Measurements from ENCODE around the gene PCGF5.
"Not testable (repeated sequence)": the region's sequence is repeated elsewhere in the genome, so short reads cannot be mapped to it uniquely, and the experiment has no call there.

Gene PCGF5

DNA sequence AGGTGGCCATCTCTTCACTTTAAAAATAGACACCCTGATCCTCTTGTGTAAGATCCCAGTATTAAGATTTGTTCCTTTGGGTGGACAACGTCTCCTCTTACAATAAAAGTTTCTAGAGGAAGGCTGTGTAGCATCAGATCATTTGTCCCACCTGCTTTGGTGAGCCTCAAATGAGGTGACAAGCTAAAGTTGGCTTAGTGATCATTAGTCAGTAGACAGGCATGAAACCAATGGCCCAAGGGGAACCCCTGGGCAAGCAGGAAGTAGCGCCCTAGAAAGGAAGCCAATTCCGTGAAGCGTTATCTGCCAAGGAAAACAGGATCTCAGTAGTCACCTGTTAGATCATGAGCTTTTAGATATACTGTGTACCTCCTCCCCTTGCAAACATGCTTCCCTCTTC lies 66.8 kb downstream of the PCGF5 start:
- no peaks in the 10 kb centered on the region for H3K27me3 Mint-ChIP-seq
- no peaks in the 10 kb centered on the region for H3K9me3 Mint-ChIP-seq
- no peaks in the 10 kb centered on the region for H3K4me1 Mint-ChIP-seq
- H3K27ac Mint-ChIP-seq: no peak overlapping the region
- no peak for DNase-seq
- no peak for ATAC-seq
- no peak overlapping the region for H3K4me3 Mint-ChIP-seq
- no peaks in the 10 kb centered on the region for H3K36me3 Mint-ChIP-seq (ENCODE audit: low read depth)

DNA sequence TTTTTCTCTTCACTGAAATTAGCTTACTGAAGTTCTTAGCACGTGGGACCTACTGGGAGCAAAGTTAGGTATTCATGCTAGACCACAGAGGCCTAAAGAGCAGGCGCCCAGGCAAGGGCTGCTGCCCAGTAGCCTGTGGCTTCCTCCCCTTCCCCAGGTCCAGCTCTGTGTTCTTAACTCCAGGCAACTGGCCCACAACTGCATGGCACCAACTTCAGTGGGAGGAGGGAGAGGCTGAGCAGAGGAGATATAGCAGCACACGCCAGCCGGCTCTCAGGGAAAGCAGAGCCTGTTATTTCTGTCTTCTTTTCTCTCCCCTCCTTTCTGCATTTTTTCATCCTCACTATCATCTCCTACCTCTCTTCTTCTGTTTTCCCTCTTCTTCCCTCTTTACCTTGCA lies 67.4 kb downstream of the PCGF5 start:
- Mint-ChIP-seq H3K27ac (no peak overlapping the region), H3K4me1 (no peaks in the 10 kb centered on the region), H3K27me3 (no peaks in the 10 kb centered on the region), H3K36me3 (ENCODE audit: low read depth) (no peaks in the 10 kb centered on the region), H3K9me3 (no peaks in the 10 kb centered on the region), H3K4me3 (no peak overlapping the region)
- peak; percentile 25 for ATAC-seq
- no peak for DNase-seq

DNA sequence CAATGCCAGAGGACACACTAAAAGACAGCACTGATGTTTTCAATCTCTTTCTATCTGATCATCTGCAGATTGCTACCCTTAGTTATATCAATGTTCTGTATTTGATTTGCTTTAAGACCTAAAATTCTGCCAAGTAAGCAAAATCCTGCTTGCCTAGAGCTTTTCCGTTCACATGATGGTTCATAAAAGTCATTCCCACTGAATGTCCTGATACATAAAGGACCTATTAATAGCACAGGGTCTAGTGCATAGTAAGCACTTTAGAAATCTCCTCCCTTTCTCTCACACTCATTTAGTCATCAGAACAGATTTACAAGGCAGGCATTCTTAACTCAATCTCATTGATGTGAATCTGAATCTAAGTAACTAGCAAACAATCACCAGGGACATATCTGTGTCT lies 68.8 kb downstream of the PCGF5 start:
- Mint-ChIP-seq H3K4me3 (no peak overlapping the region), H3K27ac (no peak overlapping the region), H3K9me3 (no peaks in the 10 kb centered on the region), H3K36me3 (ENCODE audit: low read depth) (no peaks in the 10 kb centered on the region), H3K4me1 (no peaks in the 10 kb centered on the region), H3K27me3 (no peaks in the 10 kb centered on the region)
- no peak for DNase-seq
- ATAC-seq: no peak

DNA sequence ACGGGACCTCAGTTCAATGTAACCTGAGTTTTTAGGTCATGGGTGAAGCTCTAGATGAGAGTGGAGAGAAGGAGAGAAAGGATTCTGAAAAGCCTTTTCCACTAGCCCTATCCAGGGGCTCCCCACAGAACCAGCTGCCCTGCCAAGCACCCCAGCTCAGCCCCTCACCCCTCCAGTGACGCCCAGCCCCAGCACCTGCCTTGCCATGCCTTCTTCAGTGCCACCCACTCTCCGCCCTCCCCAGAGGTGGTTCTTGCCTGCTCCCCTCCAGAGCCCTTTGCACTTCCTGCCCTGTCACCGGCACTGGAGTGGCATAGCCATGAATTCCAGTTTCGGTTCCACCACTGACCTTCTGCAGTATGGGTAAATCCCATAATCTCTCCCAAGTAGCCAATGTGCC lies 70.1 kb downstream of the PCGF5 start:
- Mint-ChIP-seq H3K36me3 (ENCODE audit: low read depth) (no peaks in the 10 kb centered on the region), H3K27me3 (no peaks in the 10 kb centered on the region), H3K27ac (no peak overlapping the region), H3K9me3 (no peaks in the 10 kb centered on the region), H3K4me3 (no peak overlapping the region), H3K4me1 (no peaks in the 10 kb centered on the region)
- DNase-seq: no peak
- no peak for ATAC-seq

DNA sequence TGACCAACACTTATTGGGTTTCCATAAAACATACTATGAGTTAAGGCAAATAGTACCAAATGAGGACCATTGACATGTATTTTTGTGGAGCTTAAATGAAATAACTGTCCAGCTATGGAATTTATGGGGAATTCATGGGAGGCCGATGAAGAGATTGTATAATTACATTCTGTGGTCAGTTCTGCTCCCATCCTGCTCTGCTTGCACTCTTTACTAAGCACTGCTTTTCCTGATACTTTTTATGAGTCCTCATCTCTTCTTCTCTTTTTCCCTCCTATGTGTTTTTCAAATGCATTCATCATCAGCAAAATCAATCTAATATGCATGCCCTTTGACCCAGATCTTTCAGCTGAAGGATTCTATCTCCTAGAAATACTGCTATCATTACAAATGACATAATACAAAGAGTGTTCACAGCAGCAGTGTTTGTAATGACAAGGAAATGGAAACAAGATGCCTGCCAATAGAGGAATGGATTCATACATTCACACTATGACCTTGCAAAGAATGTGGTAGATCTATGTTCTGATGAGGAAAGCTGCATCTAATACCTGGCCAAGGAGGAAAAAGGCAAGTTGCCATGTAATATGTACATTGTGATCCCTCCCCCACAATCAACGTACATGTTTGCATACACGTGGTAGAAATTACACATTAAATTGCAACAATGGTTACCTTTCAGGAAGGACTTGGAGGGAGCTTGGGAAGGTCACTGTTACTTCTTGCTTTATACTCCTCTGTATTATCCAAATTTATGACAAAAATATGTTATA lies 73.9 kb downstream of the PCGF5 start:
- no peaks in the 10 kb centered on the region for H3K9me3 Mint-ChIP-seq
- ATAC-seq (no peak), DNase-seq (no peak)
- no peak overlapping the region for H3K27ac Mint-ChIP-seq
- peaks cover 4% of the 10 kb centered on the region for H3K27me3 Mint-ChIP-seq
- H3K4me3 Mint-ChIP-seq: no peak overlapping the region
- peaks cover 9% of the 10 kb centered on the region for H3K4me1 Mint-ChIP-seq
- no peaks in the 10 kb centered on the region for H3K36me3 Mint-ChIP-seq (ENCODE audit: low read depth)

DNA sequence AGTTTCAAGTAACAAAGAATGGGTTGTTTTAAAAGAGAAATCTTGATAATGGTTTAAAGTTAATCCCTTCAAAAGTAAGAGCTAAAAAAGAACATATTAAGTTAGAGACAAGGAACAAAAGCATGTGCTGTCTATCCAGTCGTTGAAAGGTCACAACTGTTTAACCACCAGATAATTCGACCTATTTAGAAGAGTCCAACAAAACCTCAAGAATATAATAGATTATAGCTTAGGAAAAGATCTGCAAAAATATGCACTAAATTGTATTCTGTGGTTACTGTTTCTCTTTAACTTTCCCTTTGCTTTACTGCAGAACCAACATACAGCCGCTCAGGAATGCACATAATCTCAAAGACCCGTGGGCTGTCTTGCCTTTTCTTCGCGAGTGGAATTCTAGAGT lies 74.9 kb downstream of the PCGF5 start:
- DNase-seq (no peak), ATAC-seq (no peak)
- H3K4me1 Mint-ChIP-seq: peaks cover 9% of the 10 kb centered on the region
- H3K27ac Mint-ChIP-seq: no peak overlapping the region
- no peaks in the 10 kb centered on the region for H3K36me3 Mint-ChIP-seq (ENCODE audit: low read depth)
- H3K27me3 Mint-ChIP-seq: peaks cover 4% of the 10 kb centered on the region
- H3K4me3 Mint-ChIP-seq: no peak overlapping the region
- H3K9me3 Mint-ChIP-seq: no peaks in the 10 kb centered on the region

DNA sequence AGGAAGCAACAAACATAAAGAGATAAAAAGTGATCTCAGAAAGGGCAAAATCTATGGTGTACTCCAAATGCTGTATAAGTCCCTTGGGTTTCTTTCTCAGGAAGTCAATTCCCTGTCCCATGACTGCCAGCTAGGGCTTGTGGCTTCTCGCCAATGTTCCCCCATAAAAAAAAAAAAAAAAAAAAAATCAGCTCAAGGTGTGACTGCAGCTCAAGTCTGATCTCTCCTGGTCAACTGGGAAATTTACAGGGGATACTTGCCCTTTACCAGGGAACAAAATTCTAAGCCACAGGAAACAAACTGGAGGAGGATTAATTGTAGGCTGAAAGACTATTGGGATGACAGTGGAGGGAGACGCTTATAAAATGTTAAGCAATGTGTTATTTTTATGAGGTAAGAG lies 76.0 kb downstream of the PCGF5 start:
- ATAC-seq (no peak), DNase-seq (no peak)
- peaks cover 4% of the 10 kb centered on the region for H3K27me3 Mint-ChIP-seq
- H3K4me1 Mint-ChIP-seq: peaks cover 9% of the 10 kb centered on the region
- no peaks in the 10 kb centered on the region for H3K9me3 Mint-ChIP-seq
- no peak overlapping the region for H3K4me3 Mint-ChIP-seq
- no peaks in the 10 kb centered on the region for H3K36me3 Mint-ChIP-seq (ENCODE audit: low read depth)
- no peak overlapping the region for H3K27ac Mint-ChIP-seq

DNA sequence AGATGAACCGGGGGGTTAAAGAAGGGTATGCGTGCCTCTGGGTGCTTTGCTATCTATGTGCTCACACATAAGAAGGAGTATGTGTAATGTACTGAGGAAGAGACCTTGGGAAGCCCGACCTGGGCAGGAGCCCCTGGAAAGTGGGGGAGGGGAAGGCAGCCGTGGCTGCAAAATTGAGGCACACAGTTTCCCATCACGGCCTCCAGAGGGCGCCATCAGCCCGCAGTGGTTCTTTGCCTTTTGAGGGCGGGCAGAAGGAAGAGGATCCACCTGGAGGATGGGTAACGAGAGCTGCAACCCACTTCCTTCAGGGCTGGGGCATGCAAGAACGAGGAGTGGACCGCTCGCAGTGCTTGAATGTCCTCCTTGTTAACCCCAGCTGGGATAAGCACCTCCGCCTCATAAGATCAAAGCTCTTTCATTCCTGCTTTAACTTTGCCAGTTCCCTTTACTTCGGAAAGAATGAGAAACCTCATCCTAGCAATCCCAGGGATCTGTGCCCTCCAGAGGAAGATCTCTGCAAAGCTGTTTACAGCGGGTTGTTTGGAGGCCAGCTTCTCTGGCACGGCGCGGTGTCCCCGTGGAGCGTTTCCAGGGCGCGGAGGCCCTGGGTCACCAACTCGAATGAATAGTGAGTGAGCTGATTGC lies 77.9 kb downstream of the PCGF5 start:
- Mint-ChIP-seq H3K27me3 (peaks cover 4% of the 10 kb centered on the region), H3K36me3 (ENCODE audit: low read depth) (no peaks in the 10 kb centered on the region), H3K9me3 (no peaks in the 10 kb centered on the region), H3K4me3 (peak overlapping the region; percentile 47), H3K27ac (no peak overlapping the region), H3K4me1 (peaks cover 9% of the 10 kb centered on the region)
- DNase-seq (peak; percentile 80), ATAC-seq (peak; percentile 88)

DNA sequence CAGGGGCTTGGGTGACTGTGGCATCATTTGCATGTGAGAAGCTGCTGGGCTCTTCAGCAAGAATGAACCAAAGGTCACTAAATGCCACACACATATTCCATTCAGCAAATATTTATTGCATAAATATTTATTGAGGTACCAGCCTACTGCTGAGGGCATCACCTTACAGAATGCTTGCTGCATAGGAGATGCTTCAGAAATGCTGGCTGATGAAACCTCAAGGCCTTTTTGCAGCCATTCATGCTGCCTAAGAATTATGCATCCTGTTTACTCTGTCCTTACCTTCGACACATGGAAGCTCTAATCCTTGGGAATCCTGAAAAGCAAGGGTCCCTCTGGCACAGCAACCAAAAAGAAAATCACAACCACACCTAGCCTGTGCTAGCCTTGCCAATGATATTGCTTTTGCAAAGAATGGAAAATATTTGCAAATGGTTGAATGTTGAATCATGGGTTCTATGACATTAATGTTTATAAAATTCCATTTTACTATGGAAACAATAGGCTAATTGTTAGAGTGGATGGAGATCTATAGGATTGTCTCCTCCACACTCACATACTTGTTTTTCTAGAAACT lies 79.6 kb downstream of the PCGF5 start:
- Mint-ChIP-seq H3K36me3 (ENCODE audit: low read depth) (no peaks in the 10 kb centered on the region), H3K4me3 (no peak overlapping the region), H3K27ac (no peak overlapping the region), H3K4me1 (peaks cover 9% of the 10 kb centered on the region), H3K27me3 (peaks cover 4% of the 10 kb centered on the region), H3K9me3 (no peaks in the 10 kb centered on the region)
- ATAC-seq: no peak
- no peak for DNase-seq

DNA sequence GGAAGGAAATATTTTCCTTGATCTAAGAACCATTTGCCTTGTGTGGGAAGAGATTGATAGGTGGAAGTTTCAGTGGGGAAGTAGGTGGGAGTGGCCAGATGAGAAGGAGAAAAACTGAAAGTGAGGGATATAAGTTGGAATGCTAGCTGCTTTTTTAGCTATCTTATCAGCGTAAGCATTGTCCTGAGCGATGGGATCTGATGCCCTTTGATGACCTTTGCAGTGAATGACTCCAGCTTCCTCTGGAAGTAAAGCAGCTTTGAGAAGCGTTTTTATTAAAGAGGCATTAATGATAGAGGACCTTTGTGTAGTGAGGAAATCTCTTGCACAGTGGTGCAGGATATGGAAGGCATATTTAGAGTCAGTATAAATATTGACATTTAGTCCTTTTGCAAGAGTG lies 82.5 kb downstream of the PCGF5 start:
- DNase-seq; H3K9me3 Mint-ChIP-seq; H3K27me3 Mint-ChIP-seq; H3K27ac Mint-ChIP-seq; ATAC-seq; H3K4me1 Mint-ChIP-seq; H3K4me3 Mint-ChIP-seq; H3K36me3 Mint-ChIP-seq (ENCODE audit: low read depth): not testable (repeated sequence)

DNA sequence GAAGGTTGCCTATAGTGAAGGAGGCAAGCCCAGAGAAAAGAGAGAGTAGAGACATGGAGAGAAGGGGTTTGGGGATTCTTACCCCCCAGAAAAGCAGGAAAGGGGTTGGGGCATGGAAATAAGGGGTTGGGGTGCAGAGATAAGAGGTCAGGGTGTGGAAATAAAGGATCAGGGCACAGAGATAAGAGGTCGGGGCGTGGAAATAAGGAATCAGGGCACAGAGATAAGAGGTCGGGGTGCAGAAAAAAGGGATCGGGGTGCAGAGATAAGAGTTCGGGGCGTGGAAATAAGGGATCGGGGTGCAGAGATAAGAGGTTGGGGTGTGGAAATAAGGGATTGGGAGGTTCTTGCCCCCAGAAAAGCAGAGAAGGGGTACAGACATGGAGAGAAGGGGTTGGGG lies 85.5 kb downstream of the PCGF5 start:
- H3K4me1 Mint-ChIP-seq; H3K27me3 Mint-ChIP-seq; H3K9me3 Mint-ChIP-seq; DNase-seq; H3K4me3 Mint-ChIP-seq; ATAC-seq; H3K27ac Mint-ChIP-seq; H3K36me3 Mint-ChIP-seq (ENCODE audit: low read depth): not testable (repeated sequence)

DNA sequence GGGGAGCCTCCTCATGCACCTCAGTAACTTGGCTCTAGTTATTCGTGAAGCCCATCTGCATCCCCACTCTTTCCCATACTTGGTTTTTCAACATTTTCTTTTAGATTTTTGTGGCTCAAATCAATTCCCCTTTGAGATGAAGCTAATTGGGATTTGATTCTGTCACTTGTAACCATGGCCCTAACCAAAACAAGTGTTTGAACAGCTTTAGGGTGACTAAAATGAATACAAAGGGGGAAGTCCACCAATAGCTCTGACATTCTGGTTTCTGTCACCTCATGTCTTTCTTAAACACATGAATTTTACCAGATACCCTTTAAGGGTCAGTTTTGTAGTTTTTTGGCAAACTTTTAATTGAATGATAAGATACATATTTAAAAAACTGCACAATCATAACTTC lies 87.0 kb downstream of the PCGF5 start:
- Mint-ChIP-seq H3K4me1 (no peaks in the 10 kb centered on the region), H3K27me3 (peaks cover 2% of the 10 kb centered on the region), H3K4me3 (no peak overlapping the region), H3K36me3 (ENCODE audit: low read depth) (no peaks in the 10 kb centered on the region), H3K27ac (no peak overlapping the region), H3K9me3 (no peaks in the 10 kb centered on the region)
- ATAC-seq (no peak), DNase-seq (no peak)

DNA sequence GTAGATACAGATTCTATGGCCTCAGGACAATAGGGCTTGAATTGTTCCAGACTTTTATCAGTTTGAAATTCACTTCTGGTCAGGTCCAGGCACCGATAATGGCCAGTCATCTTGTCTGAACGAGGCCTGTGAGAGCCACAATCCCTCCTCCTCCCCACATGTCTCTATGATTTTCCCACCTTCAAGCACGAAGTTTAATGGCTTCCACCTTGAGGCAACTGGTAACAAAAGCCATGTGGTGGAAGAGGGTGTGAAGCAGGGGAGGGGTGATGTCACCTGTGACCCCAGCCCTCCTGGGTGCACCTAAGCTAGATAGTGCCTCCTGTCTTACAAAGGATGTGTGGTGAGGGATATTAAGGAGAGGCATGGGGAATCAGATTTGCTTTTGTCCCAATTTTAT lies 89.2 kb downstream of the PCGF5 start:
- DNase-seq (no peak), ATAC-seq (no peak)
- H3K27me3 Mint-ChIP-seq: peaks cover 4% of the 10 kb centered on the region
- no peaks in the 10 kb centered on the region for H3K36me3 Mint-ChIP-seq (ENCODE audit: low read depth)
- H3K4me1 Mint-ChIP-seq: peaks cover 8% of the 10 kb centered on the region
- no peak overlapping the region for H3K27ac Mint-ChIP-seq
- H3K9me3 Mint-ChIP-seq: no peaks in the 10 kb centered on the region
- no peak overlapping the region for H3K4me3 Mint-ChIP-seq

DNA sequence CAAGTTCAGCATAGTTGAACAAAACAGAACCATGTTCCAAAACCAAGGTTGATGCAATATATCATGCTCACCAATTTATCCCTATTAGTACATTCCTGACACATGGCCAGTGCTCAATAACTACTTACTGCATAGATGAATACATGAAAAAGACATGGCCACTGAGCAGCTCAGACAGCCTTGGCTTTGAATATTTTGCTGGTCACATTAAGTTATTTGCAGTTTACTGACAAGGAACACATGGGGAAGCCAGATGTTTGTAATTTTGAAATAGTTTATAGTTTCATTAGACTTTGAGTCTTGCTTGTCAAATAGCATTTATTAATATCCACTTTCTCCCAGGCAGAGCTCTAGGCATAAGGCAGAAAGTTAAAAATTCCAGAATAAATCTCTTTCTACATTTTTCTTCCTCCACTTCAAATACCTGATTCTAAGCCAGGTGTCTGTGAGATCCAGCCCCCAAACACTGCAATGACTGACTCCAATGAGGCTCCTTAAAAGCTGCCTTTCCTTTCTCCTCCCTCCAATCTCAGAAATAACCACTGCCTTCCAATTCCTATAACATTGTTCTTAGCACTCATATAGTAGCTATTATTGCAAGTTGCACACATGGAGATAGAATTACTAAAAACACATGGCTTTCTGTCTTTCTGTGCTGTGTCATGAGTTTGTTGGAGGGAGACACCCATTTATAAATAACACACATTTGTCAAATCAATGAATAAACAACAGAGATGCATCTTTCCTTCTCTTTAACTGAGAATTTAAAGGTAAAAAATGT lies 91.3 kb downstream of the PCGF5 start:
- no peak for ATAC-seq
- no peak for DNase-seq
- Mint-ChIP-seq H3K4me3 (no peak overlapping the region), H3K9me3 (no peaks in the 10 kb centered on the region), H3K4me1 (peaks cover 8% of the 10 kb centered on the region), H3K27me3 (peaks cover 4% of the 10 kb centered on the region), H3K27ac (no peak overlapping the region), H3K36me3 (ENCODE audit: low read depth) (no peaks in the 10 kb centered on the region)

DNA sequence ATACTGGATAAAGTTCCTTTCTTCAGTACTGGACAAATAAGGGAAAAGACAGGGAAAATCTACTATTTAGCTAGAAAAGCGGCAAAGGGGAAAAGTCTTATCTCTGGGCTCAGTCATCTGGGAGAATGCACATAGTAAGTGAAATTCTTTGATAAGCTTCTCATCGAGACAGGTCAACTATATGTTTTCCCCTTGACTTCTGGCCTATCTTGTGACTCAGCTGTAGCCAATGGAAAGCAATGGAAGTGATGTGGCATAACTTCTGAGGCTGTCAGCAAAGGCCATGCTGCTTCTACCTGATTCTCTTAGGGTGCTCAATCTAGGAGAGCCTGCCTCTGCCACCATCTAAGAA lies 91.9 kb downstream of the PCGF5 start:
- Mint-ChIP-seq H3K27ac (no peak overlapping the region), H3K27me3 (peaks cover 4% of the 10 kb centered on the region), H3K4me3 (no peak overlapping the region), H3K9me3 (no peaks in the 10 kb centered on the region), H3K4me1 (peaks cover 8% of the 10 kb centered on the region), H3K36me3 (ENCODE audit: low read depth) (no peaks in the 10 kb centered on the region)
- no peak for ATAC-seq
- no peak for DNase-seq
